22Rv1 (cell line): ENCODE results near the gene HERPUD2.

ENCODE experiments used
- H3K27ac ChIP-seq: fragments of 450-650 bp; 2 replicates; pipeline ENCODE4 v1.5.1; 2017
- ZFX ChIP-seq: fragments of 450-650 bp; IDR thresholded peaks from 2 replicates; pipeline ENCODE4 v1.6.1; 2017; ENCODE audit warnings: antibody characterized with exemption, borderline replicate concordance
- TF ChIP-seq, protein P1 (sequence below): fragments of 450-650 bp; IDR thresholded peaks from 2 replicates; pipeline ENCODE4 v1.5.1; 2017; ENCODE audit warnings: mild to moderate bottlenecking

The HERPUD2 gene

DNA sequence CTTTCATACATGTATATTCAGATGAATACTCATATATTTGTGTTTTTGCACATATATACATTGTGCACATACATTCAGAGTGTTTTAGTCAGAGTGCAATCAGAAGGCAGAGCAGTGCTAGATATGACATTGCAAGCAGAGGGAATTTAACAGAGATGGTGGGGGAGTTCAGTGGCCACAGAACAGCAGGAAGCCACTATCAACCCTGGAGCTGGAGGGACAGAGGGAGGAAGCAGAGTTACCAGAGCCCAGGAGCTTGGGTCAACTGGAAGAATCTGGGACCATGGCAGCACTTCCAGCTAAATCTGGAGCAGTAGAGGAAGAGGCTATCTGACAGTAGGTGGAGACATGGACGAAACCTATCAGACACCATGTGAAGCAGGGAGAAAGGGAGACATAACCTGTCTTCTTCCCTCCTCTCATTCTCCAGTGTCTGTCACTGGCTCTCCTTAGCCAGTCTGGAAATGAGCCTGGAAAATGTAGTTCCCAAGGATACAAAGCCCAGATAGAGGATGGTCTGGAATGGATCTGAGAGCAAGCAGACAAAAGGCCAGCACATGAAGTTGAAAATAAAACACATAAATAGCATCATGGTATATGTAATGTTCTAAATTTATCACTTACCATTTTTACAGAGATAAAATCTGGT lies 33.6 kb upstream of the HERPUD2 start:
- H3K27ac ChIP-seq = no peak overlapping the region
- TF ChIP-seq, protein P1, sequence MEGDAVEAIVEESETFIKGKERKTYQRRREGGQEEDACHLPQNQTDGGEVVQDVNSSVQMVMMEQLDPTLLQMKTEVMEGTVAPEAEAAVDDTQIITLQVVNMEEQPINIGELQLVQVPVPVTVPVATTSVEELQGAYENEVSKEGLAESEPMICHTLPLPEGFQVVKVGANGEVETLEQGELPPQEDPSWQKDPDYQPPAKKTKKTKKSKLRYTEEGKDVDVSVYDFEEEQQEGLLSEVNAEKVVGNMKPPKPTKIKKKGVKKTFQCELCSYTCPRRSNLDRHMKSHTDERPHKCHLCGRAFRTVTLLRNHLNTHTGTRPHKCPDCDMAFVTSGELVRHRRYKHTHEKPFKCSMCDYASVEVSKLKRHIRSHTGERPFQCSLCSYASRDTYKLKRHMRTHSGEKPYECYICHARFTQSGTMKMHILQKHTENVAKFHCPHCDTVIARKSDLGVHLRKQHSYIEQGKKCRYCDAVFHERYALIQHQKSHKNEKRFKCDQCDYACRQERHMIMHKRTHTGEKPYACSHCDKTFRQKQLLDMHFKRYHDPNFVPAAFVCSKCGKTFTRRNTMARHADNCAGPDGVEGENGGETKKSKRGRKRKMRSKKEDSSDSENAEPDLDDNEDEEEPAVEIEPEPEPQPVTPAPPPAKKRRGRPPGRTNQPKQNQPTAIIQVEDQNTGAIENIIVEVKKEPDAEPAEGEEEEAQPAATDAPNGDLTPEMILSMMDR = no peak
- no peak for TF ChIP-seq ZFX

DNA sequence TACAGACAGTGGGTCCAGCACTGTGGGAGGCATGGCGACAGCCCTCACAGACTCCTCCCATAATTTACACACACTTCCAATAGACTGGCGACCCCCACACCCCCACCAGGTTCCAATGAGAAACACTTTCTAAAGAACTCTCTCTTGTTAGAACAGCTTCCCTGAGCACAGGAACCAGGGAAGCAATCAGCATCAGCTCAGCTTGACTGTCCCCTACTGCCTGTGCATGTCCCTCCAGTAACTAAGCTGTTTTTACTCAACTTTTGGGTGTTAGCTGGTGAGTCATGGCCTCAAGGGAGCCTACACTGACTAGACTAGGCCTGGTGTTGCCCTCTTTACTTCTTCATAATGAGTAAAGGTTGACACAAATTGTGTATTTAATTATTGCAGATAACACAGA lies 32.6 kb upstream of the HERPUD2 start:
- no peak overlapping the region for H3K27ac ChIP-seq
- TF ChIP-seq ZFX = no peak
- TF ChIP-seq, protein P1 = no peak

DNA sequence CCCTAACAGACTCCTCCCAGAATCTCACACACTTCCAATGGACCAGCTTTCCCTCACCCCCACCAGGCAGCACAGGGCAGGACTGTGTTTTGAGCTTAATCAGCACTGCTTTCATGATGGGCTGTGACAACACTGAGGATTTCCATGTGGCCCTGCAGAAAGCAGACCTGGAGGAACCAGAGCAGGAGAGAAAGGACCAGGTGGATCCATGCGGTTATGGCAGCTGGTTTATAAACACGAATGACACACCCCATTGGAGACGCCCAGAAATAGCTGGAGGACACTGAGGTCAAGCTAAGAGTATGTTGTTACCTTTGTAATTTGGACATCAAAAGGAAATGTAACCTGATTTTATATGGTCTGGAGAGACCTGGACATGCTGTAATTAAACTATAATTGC lies 31.7 kb upstream of the HERPUD2 start:
- H3K27ac ChIP-seq = no peak overlapping the region
- no peak for TF ChIP-seq ZFX
- TF ChIP-seq, protein P1 = no peak

DNA sequence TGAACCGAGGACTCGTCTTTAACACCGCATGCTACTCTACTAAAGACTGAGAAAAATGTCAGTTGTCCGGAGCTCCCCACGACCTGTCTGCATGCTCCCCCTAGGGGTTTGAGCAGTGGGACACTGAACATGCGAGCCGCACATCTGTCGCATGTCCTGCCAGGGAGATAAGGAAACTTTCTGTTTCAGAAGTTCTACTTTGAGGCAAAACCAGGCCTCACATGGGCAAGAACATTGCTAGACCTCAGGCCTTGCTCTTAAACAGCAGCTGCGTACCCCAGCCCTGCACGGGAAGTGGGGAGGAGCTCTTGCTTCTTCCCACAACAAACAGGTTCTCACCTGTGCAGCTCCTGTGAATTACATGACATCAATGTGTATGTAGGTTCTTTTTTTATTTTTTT lies 30.3 kb upstream of the HERPUD2 start:
- no peak for TF ChIP-seq ZFX
- TF ChIP-seq, protein P1 = no peak
- H3K27ac ChIP-seq = no peak overlapping the region

DNA sequence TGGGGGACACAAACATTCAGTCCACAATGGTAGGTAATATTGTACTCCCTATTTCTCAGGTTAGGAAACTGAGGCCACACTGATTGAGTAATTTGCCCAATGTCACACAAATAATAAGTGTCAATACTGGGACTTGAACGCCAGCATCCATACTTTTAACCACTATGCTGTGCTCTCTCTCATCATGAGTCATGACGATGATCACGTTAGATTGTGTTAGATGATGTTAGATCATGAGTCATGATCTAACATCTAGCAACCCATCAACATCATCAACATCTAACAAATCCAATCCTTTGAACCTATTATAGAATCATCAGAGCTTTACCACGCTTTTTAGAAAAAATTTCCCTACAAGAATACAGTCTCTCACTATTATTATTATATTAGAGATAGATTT lies 28.1 kb upstream of the HERPUD2 start:
- no peak for TF ChIP-seq ZFX
- TF ChIP-seq, protein P1 = no peak

DNA sequence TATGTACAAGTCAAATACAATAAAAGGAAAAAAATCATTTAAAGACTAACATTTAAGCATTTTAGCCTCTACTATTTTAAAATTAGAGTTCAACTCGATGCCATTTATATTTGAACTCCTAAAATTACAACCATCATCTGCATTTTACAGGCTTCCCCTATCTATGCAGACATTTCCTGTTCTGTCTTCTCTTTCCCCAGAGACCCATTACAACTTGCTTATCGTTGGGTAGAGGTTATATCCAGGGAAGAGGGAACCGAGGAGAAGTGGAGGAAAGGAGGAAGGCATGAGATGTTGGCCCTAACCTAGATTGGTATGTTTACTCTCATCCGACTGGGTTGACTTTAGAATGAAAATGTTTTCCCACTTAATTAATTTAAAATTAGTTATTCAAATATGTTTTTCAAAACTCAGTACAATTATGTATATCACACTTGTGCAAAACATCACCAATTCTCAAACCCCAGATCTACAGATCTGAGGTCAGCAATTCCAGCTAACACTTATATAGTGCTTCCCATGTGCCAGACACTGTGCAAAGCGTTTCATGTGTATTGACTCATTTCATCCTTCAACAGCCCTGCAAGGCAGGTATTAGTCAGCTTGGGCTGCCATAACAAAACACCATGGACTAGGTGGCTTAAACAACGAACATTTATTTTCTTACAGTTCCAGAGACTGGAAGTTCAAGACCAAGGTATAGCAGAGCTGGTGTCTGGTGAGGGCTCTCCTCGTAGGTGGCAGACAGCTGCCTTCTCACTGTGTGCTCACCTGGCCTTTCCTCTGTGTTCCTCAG lies 27.3 kb upstream of the HERPUD2 start:
- no peak overlapping the region for H3K27ac ChIP-seq

More for the DNA sequence above, 28.1 kb upstream of the HERPUD2 start:
- no peak overlapping the region for H3K27ac ChIP-seq

More for the DNA sequence above, 27.3 kb upstream of the HERPUD2 start:
- TF ChIP-seq, protein P1 = no peak
- no peak for TF ChIP-seq ZFX
